SJSA1 (cell line): ENCODE data around the gene KHDC1L. TPM values are rescaled to one million over a fixed set of nuclear protein-coding genes. Genes with fewer than 3 reads are reported as not detected.
"Not testable (repeated sequence)": the region's sequence is repeated elsewhere in the genome, so short reads cannot be mapped to it uniquely, and the experiment has no call there.

Source experiments
- DNase-seq, 2 experiments: peaks; one replicate each; pipeline ENCODE4 v3.0.0-alpha.2; 2015 to 2020; ENCODE audit warnings: low spot score in 2 of 2, low read depth in 1 of 2
- H3K27ac ChIP-seq: fragments of 250-450 bp; sonication (Bioruptor Pico); 2 replicates; pipeline ENCODE4 v1.5.1; 2020; ENCODE audit warnings: mild to moderate bottlenecking, moderate library complexity
- H3K27me3 ChIP-seq: fragments of 250-450 bp; sonication (Bioruptor Pico); replicated peaks from 2 replicates; pipeline ENCODE4 v1.5.1; 2020; ENCODE audit warnings: mild to moderate bottlenecking, moderate library complexity
- H3K36me3 ChIP-seq: fragments of 250-450 bp; sonication (Bioruptor Pico); 2 replicates; pipeline ENCODE4 v1.5.1; 2020; ENCODE audit warnings: mild to moderate bottlenecking
- H3K4me1 ChIP-seq: fragments of 250-450 bp; sonication (Bioruptor Pico); replicated peaks from 2 replicates; pipeline ENCODE4 v1.6.1; 2021; ENCODE audit warnings: mild to moderate bottlenecking
- H3K4me3 ChIP-seq: fragments of 250-450 bp; sonication (Bioruptor Pico); 2 replicates; pipeline ENCODE4 v1.5.1; 2020; ENCODE audit warnings: mild to moderate bottlenecking
- H3K9me3 ChIP-seq: fragments of 250-450 bp; sonication (Bioruptor Pico); replicated peaks from 2 replicates; pipeline ENCODE4 v1.5.1; 2020; ENCODE audit warnings: mild to moderate bottlenecking
- total RNA-seq: library from RNA; depleted of rRNA; stranded (reverse); fragments of >200 nt; shearing (Covaris generic); gene quantifications from 2 replicates; pipeline ENCODE4 v1.2.3, GENCODE V29; 2014; rRNA removed

Gene KHDC1L, protein sequence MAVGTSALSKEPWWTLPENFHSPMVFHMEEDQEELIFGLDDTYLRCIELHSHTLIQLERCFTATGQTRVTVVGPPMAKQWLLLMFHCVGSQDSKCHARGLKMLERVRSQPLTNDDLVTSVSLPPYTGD
- not detected in 2 replicates for total RNA-seq

- H3K36me3 ChIP-seq, result no peaks in the 10 kb centered on the region
- H3K4me1 ChIP-seq, result no peaks in the 10 kb centered on the region
- H3K27me3 ChIP-seq, result no peaks in the 10 kb centered on the region
- H3K4me3 ChIP-seq, result no peak within 1 kb of the TSS
- no peaks in the 10 kb centered on the region for H3K9me3 ChIP-seq
- no peak within 1 kb of the TSS for H3K27ac ChIP-seq
- DNase-seq, result no peak
Measured at GRCh38 chr6:73225396-73225795, at the start of gene KHDC1L. Gene KHDC1L (minus strand): TSS chr6:73225496. CDS start chr6:73225408, 88 bp downstream.

DNA sequence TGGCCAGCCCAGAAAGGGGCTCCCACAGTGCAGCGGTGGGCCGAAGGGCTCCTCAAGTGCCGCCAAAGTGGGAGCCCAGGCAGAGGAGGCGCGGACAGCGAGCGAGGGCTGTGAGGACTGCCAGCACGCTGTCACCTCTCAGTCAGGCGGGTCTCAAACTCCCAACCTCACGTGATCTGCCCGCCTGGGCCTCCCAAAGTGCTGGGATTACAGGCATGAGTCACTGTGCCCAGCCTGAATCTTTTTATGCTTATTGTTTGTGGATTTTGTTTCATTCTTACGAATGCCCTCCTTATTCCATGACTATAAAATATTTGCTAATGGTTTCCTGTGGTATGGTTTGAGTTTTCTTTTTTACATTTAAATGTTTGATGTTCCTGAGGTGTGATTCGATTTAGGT, 44.0 kb upstream of the KHDC1L start:
- not testable (repeated sequence) for H3K4me1 ChIP-seq, H3K27me3 ChIP-seq, H3K4me3 ChIP-seq, H3K9me3 ChIP-seq
- H3K36me3 ChIP-seq, result peaks cover 24% of the 10 kb centered on the region
- peak; percentile 55 to 58 for DNase-seq
- peak overlapping the region; percentile 53 for H3K27ac ChIP-seq

GRCh38 chr6:73268896-73269295, 43.6 kb upstream of the KHDC1L start:
- not testable (repeated sequence) for H3K27ac ChIP-seq, DNase-seq, H3K4me3 ChIP-seq, H3K9me3 ChIP-seq, H3K27me3 ChIP-seq
- Histone ChIP-seq H3K36me3 (peaks cover 20% of the 10 kb centered on the region), H3K4me1 (peaks cover 12% of the 10 kb centered on the region)

DNA sequence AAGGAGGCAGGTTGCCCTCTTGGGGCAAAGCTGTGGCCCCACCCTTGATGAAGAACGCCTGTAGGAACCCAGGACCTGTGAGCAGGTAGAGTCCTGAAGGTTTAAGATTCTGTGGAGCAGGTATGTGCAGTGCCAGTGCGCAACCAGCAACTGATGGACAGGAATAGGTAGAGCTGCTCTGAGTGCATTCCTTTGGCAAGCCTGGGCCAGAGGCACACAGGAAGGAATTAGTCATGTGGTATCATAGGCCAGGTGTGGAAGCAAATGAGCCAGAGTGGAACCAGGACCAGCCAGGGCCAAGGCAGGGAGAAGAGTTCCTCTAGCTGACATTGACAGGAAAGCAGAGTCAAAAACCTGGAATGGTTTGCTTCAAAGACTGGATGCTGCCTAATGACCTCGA, 39.1 kb upstream of the KHDC1L start:
- no peak for DNase-seq
- H3K36me3 ChIP-seq, result no peaks in the 10 kb centered on the region
- H3K4me3 ChIP-seq, result no peak overlapping the region
- peaks cover 24% of the 10 kb centered on the region for H3K4me1 ChIP-seq
- no peaks in the 10 kb centered on the region for H3K9me3 ChIP-seq
- no peaks in the 10 kb centered on the region for H3K27me3 ChIP-seq
- H3K27ac ChIP-seq, result no peak overlapping the region

GRCh38 chr6:73263570-73263909, 38.2 kb upstream of the KHDC1L start:
- H3K27ac ChIP-seq, result 0 out of 2 replicates have a peak overlapping the region, but pooled peaks have one; percentile 21

DNA sequence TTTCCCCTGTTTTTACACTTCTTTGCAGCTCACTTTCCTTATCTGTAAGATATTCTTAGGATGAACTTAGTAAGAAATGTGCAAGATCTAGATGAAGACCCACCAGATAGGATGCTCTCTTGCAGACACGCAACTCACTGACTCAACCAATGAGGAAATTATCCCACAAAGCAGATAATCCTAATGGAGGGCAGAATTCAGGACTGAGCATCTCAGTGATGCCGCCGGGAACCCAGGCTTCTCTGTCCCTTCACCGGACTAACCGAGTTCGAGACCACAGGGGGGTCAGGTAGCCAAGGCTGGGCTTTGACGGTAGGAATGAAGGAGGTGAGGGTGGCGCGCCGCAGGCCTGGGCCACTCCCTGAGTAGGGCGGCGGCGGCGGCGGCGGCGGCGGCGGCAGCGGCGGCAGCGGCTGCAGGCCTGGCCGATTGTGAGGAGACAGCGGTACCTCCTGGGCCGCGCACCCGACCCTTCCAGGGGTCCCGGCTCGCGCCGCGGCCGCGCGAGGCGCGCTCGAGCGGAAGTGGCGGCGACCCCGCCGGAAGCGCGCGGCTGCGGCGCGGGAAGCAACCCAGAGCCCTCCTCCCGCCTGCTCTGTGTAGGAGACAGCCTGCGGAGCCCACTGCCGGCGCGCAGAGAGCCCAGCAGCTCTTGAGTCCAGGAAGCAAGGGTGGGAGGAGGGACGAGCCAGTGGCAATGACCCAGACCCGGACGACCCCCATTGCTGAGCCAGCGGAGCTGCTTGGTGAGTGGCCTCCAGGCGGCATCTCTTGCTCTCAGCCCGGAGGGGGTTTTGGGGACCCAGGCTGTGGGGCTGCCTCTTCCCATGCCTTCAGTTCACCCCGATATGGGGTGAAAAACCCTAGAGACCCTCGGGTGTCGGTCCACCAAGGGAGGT, 37.6 kb upstream of the KHDC1L start, which contains the start of gene KHDC1:
KHDC1 (minus strand) TSS at position 526 of the 899 bp plus-strand sequence. CDS start 20,679 bp downstream, outside the sequence.
- H3K4me3 ChIP-seq, result peak within 1 kb of the TSS; percentile 51
- H3K27ac ChIP-seq, result peak within 1 kb of the TSS; percentile 21
- no peaks in the 10 kb centered on the region for H3K9me3 ChIP-seq
- peaks cover 20% of the 10 kb centered on the region for H3K4me1 ChIP-seq
- no peaks in the 10 kb centered on the region for H3K27me3 ChIP-seq
- DNase-seq, result peak; percentile 62 to 72
- H3K36me3 ChIP-seq, result no peaks in the 10 kb centered on the region

More at GRCh38 chr6:73263570-73263909, 38.2 kb upstream of the KHDC1L start:
- Histone ChIP-seq H3K9me3 (no peaks in the 10 kb centered on the region), H3K36me3 (no peaks in the 10 kb centered on the region), H3K4me3 (peak overlapping the region; percentile 51), H3K4me1 (peaks cover 20% of the 10 kb centered on the region), H3K27me3 (no peaks in the 10 kb centered on the region)
- DNase-seq, result no peak

GRCh38 chr6:73258721-73259120, 33.4 kb upstream of the KHDC1L start:
- H3K27ac ChIP-seq, result no peak overlapping the region
- H3K27me3 ChIP-seq, result no peaks in the 10 kb centered on the region
- no peak overlapping the region for H3K4me3 ChIP-seq
- H3K4me1 ChIP-seq, result peaks cover 14% of the 10 kb centered on the region
- no peaks in the 10 kb centered on the region for H3K9me3 ChIP-seq
- DNase-seq, result no peak
- no peaks in the 10 kb centered on the region for H3K36me3 ChIP-seq

- H3K36me3 ChIP-seq, H3K27me3 ChIP-seq, DNase-seq, H3K4me3 ChIP-seq, H3K4me1 ChIP-seq, H3K9me3 ChIP-seq, H3K27ac ChIP-seq: not testable (repeated sequence)
Measured at GRCh38 chr6:73254323-73254722, 29.0 kb upstream of the KHDC1L start.

DNA sequence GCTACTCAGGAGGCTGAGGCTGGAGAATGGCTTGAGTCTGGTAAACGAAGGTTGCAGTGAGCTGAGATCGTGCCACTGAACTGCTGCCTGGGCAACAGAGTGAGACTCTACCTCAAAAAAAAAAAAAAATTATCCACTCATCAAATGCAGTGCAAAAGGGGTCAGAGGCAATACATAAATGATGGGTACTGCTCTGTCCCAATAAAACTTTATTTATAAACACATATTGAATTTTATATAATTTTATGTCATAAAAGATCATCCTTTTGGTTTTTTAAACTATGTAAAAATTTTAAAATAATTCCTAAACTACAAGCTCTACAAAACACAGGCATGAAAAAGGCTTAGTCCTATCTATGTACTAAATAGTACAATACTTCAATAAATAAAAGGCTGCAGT, 27.4 kb upstream of the KHDC1L start:
- no peak for DNase-seq
- no peaks in the 10 kb centered on the region for H3K9me3 ChIP-seq
- no peak overlapping the region for H3K4me3 ChIP-seq
- H3K27ac ChIP-seq, result no peak overlapping the region
- no peaks in the 10 kb centered on the region for H3K4me1 ChIP-seq
- H3K27me3 ChIP-seq, result peaks cover 5% of the 10 kb centered on the region; the same call in 1 of the 2 replicates
- no peaks in the 10 kb centered on the region for H3K36me3 ChIP-seq

- no peak for DNase-seq
- Histone ChIP-seq H3K27me3 (peaks cover 5% of the 10 kb centered on the region), H3K27ac (no peak overlapping the region), H3K4me1 (no peaks in the 10 kb centered on the region), H3K9me3 (no peaks in the 10 kb centered on the region), H3K4me3 (no peak overlapping the region), H3K36me3 (no peaks in the 10 kb centered on the region)
Measured at GRCh38 chr6:73250016-73250415, 24.7 kb upstream of the KHDC1L start.

DNA sequence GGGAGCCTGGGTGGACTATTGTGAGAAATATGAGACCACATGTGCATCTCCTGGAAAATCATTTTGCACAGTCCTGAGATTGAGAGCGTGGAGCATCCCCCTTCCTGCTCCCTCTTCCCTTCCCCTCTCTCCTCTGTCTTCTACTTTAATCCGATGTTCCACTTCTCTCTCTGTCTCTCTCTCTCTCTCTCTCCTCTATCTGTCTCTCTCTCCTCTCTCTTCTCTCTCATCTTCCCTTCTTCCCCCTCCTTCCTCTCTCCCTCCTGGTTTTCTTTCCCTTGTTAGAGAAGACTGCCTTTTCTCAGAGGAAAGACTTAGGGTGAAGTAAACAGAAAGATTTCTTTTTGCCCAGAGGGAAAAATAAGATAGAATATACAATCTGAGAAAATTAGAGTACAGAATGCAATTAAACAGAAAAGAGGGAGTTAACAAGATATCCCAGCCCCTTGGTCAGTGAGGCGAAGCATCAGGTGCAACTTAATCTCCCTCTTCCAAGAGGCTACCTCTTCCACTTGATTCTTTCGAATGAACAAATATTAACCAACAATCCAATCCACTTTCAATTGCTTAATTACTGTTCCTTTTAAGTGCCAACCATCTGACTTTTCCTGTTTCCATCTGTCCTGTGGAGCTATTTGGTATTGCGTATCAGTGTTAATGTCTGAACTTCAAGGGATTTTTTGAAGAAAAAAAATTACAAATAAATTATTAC, 23.1 kb upstream of the KHDC1L start:
- no peak overlapping the region for H3K27ac ChIP-seq
- H3K27me3 ChIP-seq, result peaks cover 5% of the 10 kb centered on the region
- no peak overlapping the region for H3K4me3 ChIP-seq
- H3K9me3 ChIP-seq, result no peaks in the 10 kb centered on the region
- no peak for DNase-seq
- H3K36me3 ChIP-seq, result no peaks in the 10 kb centered on the region
- no peaks in the 10 kb centered on the region for H3K4me1 ChIP-seq

GRCh38 chr6:73242001-73242400, 16.7 kb upstream of the KHDC1L start:
- Histone ChIP-seq H3K27ac (no peak overlapping the region), H3K9me3 (no peaks in the 10 kb centered on the region), H3K4me3 (no peak overlapping the region), H3K36me3 (no peaks in the 10 kb centered on the region), H3K4me1 (no peaks in the 10 kb centered on the region), H3K27me3 (no peaks in the 10 kb centered on the region; the same call in 1 of the 2 replicates)
- DNase-seq, result no peak

GRCh38 chr6:73240730-73241129, 15.4 kb upstream of the KHDC1L start:
- H3K9me3 ChIP-seq, result no peaks in the 10 kb centered on the region
- H3K4me3 ChIP-seq, result no peak overlapping the region
- no peaks in the 10 kb centered on the region for H3K36me3 ChIP-seq
- no peak for DNase-seq
- no peaks in the 10 kb centered on the region for H3K4me1 ChIP-seq
- no peaks in the 10 kb centered on the region; the same call in 1 of the 2 replicates for H3K27me3 ChIP-seq
- no peak overlapping the region for H3K27ac ChIP-seq
